HTR-8/SVneo (cell line): ENCODE measurements around the gene ZNF337.
"Not testable (repeated sequence)": the region's sequence is repeated elsewhere in the genome, so short reads cannot be mapped to it uniquely, and the experiment has no call there.

Experiments
- DNase-seq: peaks from one replicate; pipeline ENCODE4 v3.0.0; 2011; ENCODE audit warnings: low spot score, mixed read lengths; ENCODE audit not compliant: insufficient read length
- FAIRE-seq: peaks from 2 replicates; lab custom pipeline; 2011; peaks lifted over from hg19 to GRCh38; lab: Jason Lieb, UNC

Gene ZNF337

GRCh38 chr20:25696371-25697131 is at the start of gene ZNF337:
TSS of gene ZNF337 (minus strand) at chr20:25696853. CDS start at chr20:25686417, 10,436 bp downstream.
- peak; percentile 96 for DNase-seq
- peak; percentile 93 for FAIRE-seq

- FAIRE-seq (no peak), DNase-seq (no peak)
These were observed 49.1 kb upstream of the ZNF337 start for GRCh38 chr20:25745738-25746137.

- DNase-seq (no peak), FAIRE-seq (no peak)
These were observed 48.4 kb upstream of the ZNF337 start for GRCh38 chr20:25745100-25745499.

GRCh38 chr20:25744261-25744660 is 47.6 kb upstream of the ZNF337 start:
- FAIRE-seq: no peak
- DNase-seq: no peak

GRCh38 chr20:25741088-25741487 is 44.4 kb upstream of the ZNF337 start:
- DNase-seq (no peak), FAIRE-seq (no peak)

GRCh38 chr20:25739615-25740320 is 43.1 kb upstream of the ZNF337 start:
- FAIRE-seq (no peak), DNase-seq (peak; percentile 8)

GRCh38 chr20:25738198-25738597 is 41.5 kb upstream of the ZNF337 start:
- FAIRE-seq (no peak), DNase-seq (no peak)

- no peak for DNase-seq
- FAIRE-seq: no peak
These were observed 37.2 kb upstream of the ZNF337 start for GRCh38 chr20:25733903-25734302.

- FAIRE-seq (no peak), DNase-seq (no peak)
These were observed 34.2 kb upstream of the ZNF337 start for GRCh38 chr20:25730862-25731261.

- no peak for FAIRE-seq
- DNase-seq: no peak
These were observed 29.7 kb upstream of the ZNF337 start for GRCh38 chr20:25726357-25726756.

- FAIRE-seq: no peak
These were observed 29.0 kb upstream of the ZNF337 start for GRCh38 chr20:25725639-25726038.

GRCh38 chr20:25723975-25724374 is 27.3 kb upstream of the ZNF337 start:
- DNase-seq: no peak
- no peak for FAIRE-seq

More at GRCh38 chr20:25725639-25726038, 29.0 kb upstream of the ZNF337 start:
- DNase-seq: no peak

- no peak for FAIRE-seq
- no peak for DNase-seq
These were observed 23.6 kb upstream of the ZNF337 start for GRCh38 chr20:25720285-25720684.

- FAIRE-seq, DNase-seq: not testable (repeated sequence)
These were observed 22.5 kb upstream of the ZNF337 start for GRCh38 chr20:25718896-25719809.

GRCh38 chr20:25707695-25708094 is 11.0 kb upstream of the ZNF337 start:
- DNase-seq (no peak), FAIRE-seq (no peak)

GRCh38 chr20:25706793-25707192 is 10.1 kb upstream of the ZNF337 start:
- DNase-seq (no peak), FAIRE-seq (no peak)

GRCh38 chr20:25705830-25706351 is 9.2 kb upstream of the ZNF337 start:
- FAIRE-seq: no peak
- DNase-seq: no peak

- FAIRE-seq, DNase-seq: not testable (repeated sequence)
These were observed 7.7 kb upstream of the ZNF337 start for GRCh38 chr20:25704303-25704702.

GRCh38 chr20:25700835-25701234 is 4.2 kb upstream of the ZNF337 start:
- not testable (repeated sequence) for FAIRE-seq, DNase-seq

GRCh38 chr20:25699914-25700313 is 3.3 kb upstream of the ZNF337 start:
- FAIRE-seq (no peak), DNase-seq (no peak)
